Measurements from ENCODE around the gene BMPR1B. TPM values are rescaled to one million over a fixed set of nuclear protein-coding genes. Genes with fewer than 3 reads are reported as not detected.

Gene BMPR1B
- total and polyA plus RNA-seq, 2 of the 4 experiments (the other 2 are of a cell fraction): 0.24 to 0.90 TPM

DNA sequence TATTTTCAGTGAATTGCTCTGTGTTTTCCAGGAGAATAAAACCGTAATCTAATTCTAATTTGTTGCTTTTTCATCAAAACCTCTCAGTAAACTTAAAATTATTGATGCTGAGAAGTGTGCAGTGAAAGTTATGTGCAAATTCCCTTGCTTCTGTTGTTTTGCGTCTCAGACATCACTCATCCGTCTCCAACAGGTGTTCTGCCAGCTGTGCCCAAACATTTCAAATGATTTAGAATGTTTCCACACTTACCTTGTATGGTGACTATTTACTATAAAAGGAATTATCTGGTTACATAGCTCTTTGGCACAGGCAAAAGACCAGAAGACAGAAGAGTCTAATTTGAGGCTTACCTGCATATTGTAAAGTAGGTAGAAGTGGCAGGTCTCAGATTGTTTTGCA, 184.0 kb downstream of the BMPR1B start:
- Histone ChIP-seq H4K91ac (ENCODE audit: insufficient read depth, low read depth, low read length) (no peak overlapping the region), H3K9me1 (ENCODE audit: insufficient read depth, low read length) (no peaks in the 10 kb centered on the region; the same call in 1 of the 2 replicates), H3K9me3 (ENCODE audit: control insufficient read depth, insufficient read depth, low read length) (no peaks in the 10 kb centered on the region), H2BK5ac (ENCODE audit: low read depth, low read length, poor library complexity, severe bottlenecking) (no peak overlapping the region), H3K23ac (ENCODE audit: low read depth, low read length) (no peak overlapping the region), H3K14ac (replicated peaks; ENCODE audit: low read depth, low read length) (no peak overlapping the region), H3K27me3 (ENCODE audit: control insufficient read depth, insufficient read depth, low read length) (no peaks in the 10 kb centered on the region), H2BK120ac (ENCODE audit: low read depth, low read length) (no peak overlapping the region), H3K18ac (ENCODE audit: low read depth, low read length) (no peak overlapping the region), H4K8ac (ENCODE audit: low read depth in 2 of 2, low read length in 2 of 2) (no peak overlapping the region), H2BK20ac (ENCODE audit: low read depth, low read length) (no peak overlapping the region), H2AFZ (replicated peaks; ENCODE audit: low read length, poor library complexity) (no peak overlapping the region), H2AK9ac (replicated peaks; ENCODE audit: low read depth, low read length, poor library complexity) (no peak overlapping the region), H3K79me1 (ENCODE audit: low read depth in 1 of 2, low read length in 2 of 2) (no peaks in the 10 kb centered on the region), H4K20me1 (ENCODE audit: insufficient read depth, low read length) (no peaks in the 10 kb centered on the region), H3K4me1 (ENCODE audit: control insufficient read depth, insufficient read depth, low read length) (peaks cover 2% of the 10 kb centered on the region; the same call in 1 of the 2 replicates), H4K5ac (ENCODE audit: low read depth, low read length) (no peak overlapping the region), H3K9ac (ENCODE audit: low read depth, low read length) (no peak overlapping the region), H3K36me3 (ENCODE audit: control insufficient read depth, insufficient read depth, low read length) (no peaks in the 10 kb centered on the region), H3K27ac (ENCODE audit: insufficient read depth, low read length) (no peak overlapping the region), H3K4me3 (ENCODE audit: insufficient read depth, low read depth, low read length) (no peak overlapping the region), H3K56ac (ENCODE audit: extremely low read depth, insufficient read depth, low read length) (no peak overlapping the region), H2AK5ac (ENCODE audit: low read depth, low read length) (no peak overlapping the region), H2BK15ac (ENCODE audit: low read depth, low read length) (no peak overlapping the region), H3K4ac (ENCODE audit: low read depth, low read length) (no peak overlapping the region), H3K4me2 (ENCODE audit: low read depth, low read length) (no peak overlapping the region)
- ChIA-PET CTCF (no interaction called here), POLR2A (ENCODE audit: unreplicated experiment) (no interaction called here)
- dilution Hi-C loops (cut with HindIII; ENCODE audit: low sequenced_read_pairs, unreplicated experiment): no loop called here
- no TSS peak for BruUV-seq (replicated peaks)
- no peak for DNase-seq
- TF ChIP-seq USF2 (IDR thresholded peaks at IDR 0.05; ENCODE audit: low read depth, low read length): no peak
- no peak for TF ChIP-seq FOS (IDR thresholded peaks at IDR 0.05; ENCODE audit: low read depth, low read length)
- no peak for TF ChIP-seq CEBPB (IDR thresholded peaks at IDR 0.05; ENCODE audit: low read depth, low read length)
- TF ChIP-seq, protein P1, sequence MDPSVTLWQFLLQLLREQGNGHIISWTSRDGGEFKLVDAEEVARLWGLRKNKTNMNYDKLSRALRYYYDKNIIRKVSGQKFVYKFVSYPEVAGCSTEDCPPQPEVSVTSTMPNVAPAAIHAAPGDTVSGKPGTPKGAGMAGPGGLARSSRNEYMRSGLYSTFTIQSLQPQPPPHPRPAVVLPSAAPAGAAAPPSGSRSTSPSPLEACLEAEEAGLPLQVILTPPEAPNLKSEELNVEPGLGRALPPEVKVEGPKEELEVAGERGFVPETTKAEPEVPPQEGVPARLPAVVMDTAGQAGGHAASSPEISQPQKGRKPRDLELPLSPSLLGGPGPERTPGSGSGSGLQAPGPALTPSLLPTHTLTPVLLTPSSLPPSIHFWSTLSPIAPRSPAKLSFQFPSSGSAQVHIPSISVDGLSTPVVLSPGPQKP (IDR thresholded peaks at IDR 0.05; ENCODE audit: borderline replicate concordance, low read depth, low read length): no peak
- no peak for TF ChIP-seq SMC3 (IDR thresholded peaks at IDR 0.05; ENCODE audit: low read depth, low read length)
- TF ChIP-seq RCOR1 (IDR thresholded peaks at IDR 0.05; ENCODE audit: insufficient replicate concordance, low read length): no peak
- TF ChIP-seq MAFK (IDR thresholded peaks at IDR 0.05; ENCODE audit: low read depth, low read length): no peak
- TF ChIP-seq POLR2A (IDR thresholded peaks at IDR 0.05; ENCODE audit: low read depth, low read length): no peak
- TF ChIP-seq BHLHE40 (IDR thresholded peaks at IDR 0.05; ENCODE audit: low read depth, low read length): no peak
- no peak for TF ChIP-seq CHD1 (IDR thresholded peaks at IDR 0.05; ENCODE audit: low read depth, low read length)
- no peak for TF ChIP-seq NFE2L2 (IDR thresholded peaks at IDR 0.05; ENCODE audit: low read depth, low read length)
- no peak for TF ChIP-seq MXI1 (IDR thresholded peaks at IDR 0.05; ENCODE audit: borderline replicate concordance, low read depth, low read length)
- TF ChIP-seq MAZ (IDR thresholded peaks at IDR 0.05; ENCODE audit: borderline replicate concordance, low read depth, low read length): no peak
- TF ChIP-seq RAD21 (IDR thresholded peaks at IDR 0.05; ENCODE audit: low read length): no peak
- TF ChIP-seq RFX5 (IDR thresholded peaks at IDR 0.05; ENCODE audit: low read depth, low read length): no peak
- TF ChIP-seq, protein P2, sequence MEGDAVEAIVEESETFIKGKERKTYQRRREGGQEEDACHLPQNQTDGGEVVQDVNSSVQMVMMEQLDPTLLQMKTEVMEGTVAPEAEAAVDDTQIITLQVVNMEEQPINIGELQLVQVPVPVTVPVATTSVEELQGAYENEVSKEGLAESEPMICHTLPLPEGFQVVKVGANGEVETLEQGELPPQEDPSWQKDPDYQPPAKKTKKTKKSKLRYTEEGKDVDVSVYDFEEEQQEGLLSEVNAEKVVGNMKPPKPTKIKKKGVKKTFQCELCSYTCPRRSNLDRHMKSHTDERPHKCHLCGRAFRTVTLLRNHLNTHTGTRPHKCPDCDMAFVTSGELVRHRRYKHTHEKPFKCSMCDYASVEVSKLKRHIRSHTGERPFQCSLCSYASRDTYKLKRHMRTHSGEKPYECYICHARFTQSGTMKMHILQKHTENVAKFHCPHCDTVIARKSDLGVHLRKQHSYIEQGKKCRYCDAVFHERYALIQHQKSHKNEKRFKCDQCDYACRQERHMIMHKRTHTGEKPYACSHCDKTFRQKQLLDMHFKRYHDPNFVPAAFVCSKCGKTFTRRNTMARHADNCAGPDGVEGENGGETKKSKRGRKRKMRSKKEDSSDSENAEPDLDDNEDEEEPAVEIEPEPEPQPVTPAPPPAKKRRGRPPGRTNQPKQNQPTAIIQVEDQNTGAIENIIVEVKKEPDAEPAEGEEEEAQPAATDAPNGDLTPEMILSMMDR (conservative IDR thresholded peaks at IDR 0.05; ENCODE audit: low read depth, low read length): no peak
- in situ Hi-C loops (cut with MboI; ENCODE audit: low sequenced_read_pairs): no loop called here
- intact Hi-C loops (cut with micrococcal nuclease): no loop called here
- WGBS, 2 experiments (ENCODE audit: extremely low coverage in 2 of 2, insufficient read length in 1 of 2): no CpG with 5 or more reads among the region's 3 CpGs
- no peak for ATAC-seq (ENCODE audit: low read depth)

Measured in IMR-90 (cell line).